BE2C (cell line): ENCODE data around the gene APC2.

Experiments used
- DNase-seq: peaks from one replicate; pipeline ENCODE4 v3.0.0-alpha.2; 2020
- H3K27me3 ChIP-seq: fragments of 250-450 bp; sonication (Bioruptor Pico); 2 replicates; pipeline ENCODE4 v1.5.1; 2020; ENCODE audit warnings: mild to moderate bottlenecking
- H3K36me3 ChIP-seq: fragments of 250-450 bp; sonication (Bioruptor Pico); 2 replicates; pipeline ENCODE4 v1.5.1; 2020; ENCODE audit warnings: mild to moderate bottlenecking
- H3K4me1 ChIP-seq: fragments of 250-450 bp; sonication (Bioruptor Pico); 2 replicates; pipeline ENCODE4 v1.5.1; 2020
- H3K4me3 ChIP-seq: 2 replicates; pipeline ENCODE4 v1.5.1; 2011; ENCODE audit warnings: low read depth, low read length
- H3K9me3 ChIP-seq: fragments of 250-450 bp; sonication (Bioruptor Pico); 2 replicates; pipeline ENCODE4 v1.5.1; 2020
- TF ChIP-seq, protein P1 (sequence below): IDR thresholded peaks from 2 replicates; pipeline ENCODE4 v1.5.1; 2012; ENCODE audit warnings: mild to moderate bottlenecking, low read depth, low read length

Gene APC2

DNA sequence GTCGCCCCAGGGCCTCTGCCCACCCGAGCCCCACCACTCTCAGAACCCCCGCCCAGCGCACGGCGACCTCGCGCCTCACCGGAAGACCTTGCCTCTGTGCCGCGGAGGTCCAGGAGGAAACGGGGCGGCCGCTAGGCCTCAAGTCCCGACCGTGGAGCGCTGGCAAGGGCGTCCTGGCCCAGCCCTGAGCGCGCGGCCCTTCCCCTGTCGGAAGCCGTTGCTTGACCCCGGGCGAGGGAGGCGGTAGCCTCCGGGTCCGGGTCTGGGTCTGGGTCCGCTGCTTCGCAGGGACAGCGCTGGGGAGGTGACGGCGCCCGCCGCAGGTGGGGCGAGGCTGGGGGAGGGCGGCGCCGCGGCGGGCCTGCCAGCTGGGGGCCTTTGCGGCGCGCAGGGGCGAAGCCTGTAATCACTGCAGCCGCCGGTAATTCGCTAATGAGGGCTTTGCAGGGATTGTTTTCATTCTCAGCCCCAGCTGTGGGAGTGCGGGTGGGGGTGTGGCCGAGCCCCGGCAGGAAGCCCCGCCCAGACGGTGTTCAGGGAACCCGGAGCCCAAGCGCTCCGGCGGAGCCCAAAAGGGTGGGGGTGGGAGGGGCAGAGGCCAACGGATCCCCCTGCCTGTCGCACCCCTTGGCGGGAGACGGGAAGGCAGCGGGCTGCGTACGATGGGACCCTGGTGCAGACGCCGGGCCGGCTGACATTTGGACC lies 20.5 kb downstream of the APC2 start:
- Histone ChIP-seq H3K36me3 (peaks cover 11% of the 10 kb centered on the region), H3K4me3 (no peak overlapping the region), H3K4me1 (peaks cover 14% of the 10 kb centered on the region), H3K27me3 (no peaks in the 10 kb centered on the region), H3K9me3 (no peaks in the 10 kb centered on the region)
- DNase-seq: no peak
- TF ChIP-seq, protein P1, sequence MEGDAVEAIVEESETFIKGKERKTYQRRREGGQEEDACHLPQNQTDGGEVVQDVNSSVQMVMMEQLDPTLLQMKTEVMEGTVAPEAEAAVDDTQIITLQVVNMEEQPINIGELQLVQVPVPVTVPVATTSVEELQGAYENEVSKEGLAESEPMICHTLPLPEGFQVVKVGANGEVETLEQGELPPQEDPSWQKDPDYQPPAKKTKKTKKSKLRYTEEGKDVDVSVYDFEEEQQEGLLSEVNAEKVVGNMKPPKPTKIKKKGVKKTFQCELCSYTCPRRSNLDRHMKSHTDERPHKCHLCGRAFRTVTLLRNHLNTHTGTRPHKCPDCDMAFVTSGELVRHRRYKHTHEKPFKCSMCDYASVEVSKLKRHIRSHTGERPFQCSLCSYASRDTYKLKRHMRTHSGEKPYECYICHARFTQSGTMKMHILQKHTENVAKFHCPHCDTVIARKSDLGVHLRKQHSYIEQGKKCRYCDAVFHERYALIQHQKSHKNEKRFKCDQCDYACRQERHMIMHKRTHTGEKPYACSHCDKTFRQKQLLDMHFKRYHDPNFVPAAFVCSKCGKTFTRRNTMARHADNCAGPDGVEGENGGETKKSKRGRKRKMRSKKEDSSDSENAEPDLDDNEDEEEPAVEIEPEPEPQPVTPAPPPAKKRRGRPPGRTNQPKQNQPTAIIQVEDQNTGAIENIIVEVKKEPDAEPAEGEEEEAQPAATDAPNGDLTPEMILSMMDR: no peak

DNA sequence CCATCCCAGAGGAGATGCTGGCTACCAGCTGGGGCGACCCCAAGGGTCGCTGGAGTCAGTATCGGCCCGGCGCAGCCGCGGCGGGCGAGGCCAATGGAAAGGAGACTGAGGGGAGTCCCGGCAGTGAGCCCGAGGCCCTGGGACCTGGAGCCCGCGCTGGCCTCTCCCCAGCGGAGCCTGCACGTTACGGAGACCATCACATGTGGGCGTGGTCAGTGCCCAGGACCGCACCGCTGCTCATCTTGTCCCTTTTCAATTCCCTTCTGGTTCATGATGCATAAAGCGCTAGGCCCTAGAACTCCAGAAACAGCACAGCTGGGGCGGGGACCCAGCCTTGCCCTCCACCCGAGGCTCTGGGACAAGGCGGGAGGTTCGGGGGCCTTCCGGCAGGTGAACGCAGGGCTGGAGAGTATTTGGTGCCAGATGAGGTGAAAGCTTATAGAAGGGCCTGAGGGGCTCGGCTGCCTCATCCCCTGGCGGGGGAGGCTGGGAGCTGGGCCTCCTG lies 21.1 kb downstream of the APC2 start:
- TF ChIP-seq, protein P1: no peak
- Histone ChIP-seq H3K27me3 (no peaks in the 10 kb centered on the region), H3K4me1 (peaks cover 14% of the 10 kb centered on the region), H3K9me3 (no peaks in the 10 kb centered on the region), H3K4me3 (no peak overlapping the region), H3K36me3 (peaks cover 8% of the 10 kb centered on the region)
- DNase-seq: no peak

DNA sequence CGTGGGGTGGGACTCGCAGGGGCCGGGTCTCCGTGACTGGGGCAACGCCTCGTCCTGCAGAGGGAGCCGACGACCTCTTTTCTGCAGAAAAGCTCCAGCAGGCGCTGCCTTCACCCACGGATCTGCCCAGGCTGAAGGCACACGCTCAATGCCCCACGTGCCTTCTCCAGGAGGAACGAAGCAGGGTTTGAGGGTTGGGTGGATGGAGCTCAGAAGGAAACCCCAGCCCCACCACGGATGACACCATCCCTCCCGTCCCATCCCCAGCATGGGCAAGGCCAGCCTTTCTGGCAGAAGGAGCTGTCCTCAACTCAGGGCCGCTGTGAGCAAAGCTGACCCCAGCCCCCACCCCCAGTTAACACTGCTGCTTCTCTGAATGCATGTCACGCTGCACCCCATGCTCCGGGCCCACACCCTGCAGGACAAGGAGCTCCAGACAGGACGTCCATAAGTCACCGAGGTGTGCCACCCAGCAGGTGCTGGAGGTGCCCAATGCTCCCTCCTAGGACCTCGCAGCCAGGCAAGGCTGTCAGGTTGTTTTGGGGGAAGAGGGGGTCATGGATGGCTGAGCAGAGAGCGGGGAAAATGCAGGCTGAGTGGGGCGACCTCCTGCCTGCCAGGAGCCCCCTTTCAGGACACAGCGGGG lies 21.7 kb downstream of the APC2 start:
- Histone ChIP-seq H3K4me1 (peaks cover 14% of the 10 kb centered on the region), H3K9me3 (no peaks in the 10 kb centered on the region), H3K36me3 (peaks cover 8% of the 10 kb centered on the region), H3K4me3 (no peak overlapping the region), H3K27me3 (no peaks in the 10 kb centered on the region)
- TF ChIP-seq, protein P1: peak; percentile 20; the same call in 1 of the 2 replicates
- DNase-seq: no peak

DNA sequence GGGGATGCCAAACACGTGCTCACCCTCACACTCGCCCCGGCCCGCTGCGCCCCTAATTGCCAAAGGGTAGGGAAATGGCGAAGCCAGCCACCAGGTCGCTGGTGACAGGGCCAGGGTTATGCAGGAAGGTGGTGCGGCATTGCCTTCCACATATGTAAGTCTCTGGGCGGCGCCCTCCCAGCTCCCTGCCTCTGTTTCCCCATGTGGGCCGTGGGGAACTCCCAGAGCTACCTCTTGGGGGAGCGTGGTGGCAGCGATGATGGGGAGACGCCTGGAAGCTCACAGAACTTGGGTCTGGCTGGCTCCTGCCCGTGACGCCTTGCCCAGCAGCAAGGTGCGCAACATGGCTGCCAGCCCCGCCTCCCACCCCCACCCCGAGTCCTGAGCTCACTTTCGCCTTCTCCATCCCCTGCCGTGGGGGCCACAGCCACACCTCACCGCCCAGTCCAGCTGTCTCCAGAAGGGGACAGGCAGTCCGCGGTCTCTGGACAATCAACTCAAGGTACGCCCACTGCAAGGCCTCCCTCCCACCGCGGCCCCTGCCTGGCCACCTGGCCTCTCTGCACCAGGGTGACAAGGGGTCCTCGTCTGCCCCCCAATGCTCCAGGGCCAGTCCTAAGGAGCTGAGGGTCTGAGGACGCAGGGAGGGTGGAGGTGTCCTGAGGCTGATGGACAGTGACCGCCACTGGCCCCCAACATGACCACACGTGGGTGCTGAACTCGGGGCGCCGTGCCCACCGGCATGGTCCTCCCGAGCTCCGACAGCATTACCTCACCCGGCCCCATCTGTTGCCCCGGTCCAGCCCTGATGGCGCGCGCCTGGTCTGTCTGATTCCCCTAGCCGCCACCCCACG lies 22.5 kb downstream of the APC2 start:
- DNase-seq: no peak
- no peak overlapping the region for H3K4me3 ChIP-seq
- TF ChIP-seq, protein P1: no peak
- H3K4me1 ChIP-seq: peaks cover 14% of the 10 kb centered on the region
- H3K27me3 ChIP-seq: no peaks in the 10 kb centered on the region
- no peaks in the 10 kb centered on the region for H3K9me3 ChIP-seq
- H3K36me3 ChIP-seq: peaks cover 8% of the 10 kb centered on the region

- H3K36me3 ChIP-seq: peaks cover 8% of the 10 kb centered on the region
- no peaks in the 10 kb centered on the region for H3K27me3 ChIP-seq
- peaks cover 14% of the 10 kb centered on the region for H3K4me1 ChIP-seq
- TF ChIP-seq, protein P1: no peak
- no peak overlapping the region for H3K4me3 ChIP-seq
- no peak for DNase-seq
- H3K9me3 ChIP-seq: no peaks in the 10 kb centered on the region
Measured at GRCh38 chr19:1473085-1473851, 23.3 kb downstream of the APC2 start.
